NB4 (cell line): Measurements from ENCODE around the gene SH3GL3.

ENCODE experiments used
- DNase-seq: peaks from one replicate; pipeline ENCODE4 v3.0.0; 2010; ENCODE audit warnings: low read depth
- H3K4me3 ChIP-seq: one replicate; pipeline ENCODE4 v1.5.1; 2011; ENCODE audit warnings: mild to moderate bottlenecking, low read depth, low read length, moderate library complexity
- MYC ChIP-seq: IDR thresholded peaks from 2 replicates; pipeline ENCODE4 v1.6.1; 2011; ENCODE audit warnings: low read depth, low read length
- POLR2A ChIP-seq: IDR thresholded peaks from 2 replicates; pipeline ENCODE4 v1.6.1; 2011; ENCODE audit warnings: mild to moderate bottlenecking; ENCODE audit not compliant: insufficient read length; ENCODE audit errors: extremely low read depth
- TF ChIP-seq, protein P1 (sequence below): IDR thresholded peaks from one replicate; pipeline ENCODE4 v1.5.1; 2012; ENCODE audit warnings: low read depth, low read length
- TF ChIP-seq, protein P2 (sequence below): IDR thresholded peaks from 2 replicates; pipeline ENCODE4 v1.6.1; 2011; ENCODE audit warnings: low read depth, low read length

The SH3GL3 gene

DNA sequence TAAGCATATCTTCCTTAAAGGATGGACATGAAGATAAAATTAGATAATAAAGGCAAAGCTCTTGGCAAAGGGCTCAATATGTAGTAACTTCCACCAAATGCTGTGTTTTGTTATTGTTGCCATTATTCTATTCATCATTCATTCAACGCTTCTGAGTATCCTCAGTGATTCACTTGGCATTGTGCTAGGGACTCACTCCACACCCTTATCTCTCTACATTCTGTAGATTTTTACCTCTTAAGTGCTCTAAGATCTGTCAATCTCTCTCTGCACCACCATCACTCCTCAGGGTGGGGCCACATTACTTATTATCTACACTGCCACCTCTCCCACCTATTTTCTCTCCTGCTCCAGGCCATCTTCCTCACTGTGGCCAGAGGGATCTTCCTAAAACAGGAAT is 51.2 kb downstream of the SH3GL3 start:
- DNase-seq = no peak
- no peak overlapping the region for H3K4me3 ChIP-seq
- TF ChIP-seq, protein P1, sequence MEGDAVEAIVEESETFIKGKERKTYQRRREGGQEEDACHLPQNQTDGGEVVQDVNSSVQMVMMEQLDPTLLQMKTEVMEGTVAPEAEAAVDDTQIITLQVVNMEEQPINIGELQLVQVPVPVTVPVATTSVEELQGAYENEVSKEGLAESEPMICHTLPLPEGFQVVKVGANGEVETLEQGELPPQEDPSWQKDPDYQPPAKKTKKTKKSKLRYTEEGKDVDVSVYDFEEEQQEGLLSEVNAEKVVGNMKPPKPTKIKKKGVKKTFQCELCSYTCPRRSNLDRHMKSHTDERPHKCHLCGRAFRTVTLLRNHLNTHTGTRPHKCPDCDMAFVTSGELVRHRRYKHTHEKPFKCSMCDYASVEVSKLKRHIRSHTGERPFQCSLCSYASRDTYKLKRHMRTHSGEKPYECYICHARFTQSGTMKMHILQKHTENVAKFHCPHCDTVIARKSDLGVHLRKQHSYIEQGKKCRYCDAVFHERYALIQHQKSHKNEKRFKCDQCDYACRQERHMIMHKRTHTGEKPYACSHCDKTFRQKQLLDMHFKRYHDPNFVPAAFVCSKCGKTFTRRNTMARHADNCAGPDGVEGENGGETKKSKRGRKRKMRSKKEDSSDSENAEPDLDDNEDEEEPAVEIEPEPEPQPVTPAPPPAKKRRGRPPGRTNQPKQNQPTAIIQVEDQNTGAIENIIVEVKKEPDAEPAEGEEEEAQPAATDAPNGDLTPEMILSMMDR = no peak
- TF ChIP-seq, protein P2, sequence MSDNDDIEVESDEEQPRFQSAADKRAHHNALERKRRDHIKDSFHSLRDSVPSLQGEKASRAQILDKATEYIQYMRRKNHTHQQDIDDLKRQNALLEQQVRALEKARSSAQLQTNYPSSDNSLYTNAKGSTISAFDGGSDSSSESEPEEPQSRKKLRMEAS = no peak

DNA sequence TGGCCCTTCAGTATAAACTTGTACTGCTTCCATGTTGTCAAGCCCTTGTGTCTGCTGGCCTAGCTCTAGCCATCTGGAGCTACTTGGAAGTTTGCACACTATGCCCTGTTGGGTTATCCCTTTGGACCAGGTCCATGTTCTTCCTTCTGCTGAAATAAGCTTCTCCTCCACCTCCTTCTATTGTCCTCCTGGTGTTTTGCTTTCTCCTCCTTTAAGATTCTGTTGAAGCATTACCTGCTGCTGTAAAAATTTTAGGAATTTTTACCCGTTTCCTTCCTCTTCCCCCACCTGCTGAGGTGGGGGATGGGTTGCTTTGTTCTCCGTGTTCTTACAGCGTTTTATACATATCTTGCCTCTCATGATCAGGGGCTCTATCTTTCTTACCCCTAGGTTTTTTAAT is 51.7 kb downstream of the SH3GL3 start:
- H3K4me3 ChIP-seq = no peak overlapping the region
- no peak for DNase-seq

DNA sequence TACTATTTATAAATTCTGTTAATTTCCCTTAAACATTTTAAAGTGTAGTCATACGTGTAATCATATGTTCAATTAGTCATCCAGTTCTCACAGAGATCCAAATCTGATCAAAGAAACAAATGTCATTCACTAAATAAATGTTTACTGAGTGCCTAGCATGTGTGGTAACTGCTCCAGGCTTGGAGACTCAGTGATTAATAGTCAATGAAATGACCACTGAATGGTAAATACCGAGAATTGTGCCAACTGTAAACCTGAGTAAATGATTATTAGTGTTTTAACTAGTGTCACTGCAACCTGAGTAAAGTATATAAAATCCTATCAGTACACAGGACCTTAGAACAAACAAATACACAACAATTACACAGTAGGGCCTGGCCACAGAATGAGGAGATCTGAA is 52.3 kb downstream of the SH3GL3 start:
- no peak overlapping the region for H3K4me3 ChIP-seq
- DNase-seq = no peak
- no peak for TF ChIP-seq POLR2A
- TF ChIP-seq, protein P1 = no peak
- TF ChIP-seq MYC = no peak
- TF ChIP-seq, protein P2 = no peak

More for the DNA sequence above, 51.7 kb downstream of the SH3GL3 start:
- TF ChIP-seq, protein P2 = no peak
- TF ChIP-seq POLR2A (no peak), MYC (no peak)
- TF ChIP-seq, protein P1 = no peak

DNA sequence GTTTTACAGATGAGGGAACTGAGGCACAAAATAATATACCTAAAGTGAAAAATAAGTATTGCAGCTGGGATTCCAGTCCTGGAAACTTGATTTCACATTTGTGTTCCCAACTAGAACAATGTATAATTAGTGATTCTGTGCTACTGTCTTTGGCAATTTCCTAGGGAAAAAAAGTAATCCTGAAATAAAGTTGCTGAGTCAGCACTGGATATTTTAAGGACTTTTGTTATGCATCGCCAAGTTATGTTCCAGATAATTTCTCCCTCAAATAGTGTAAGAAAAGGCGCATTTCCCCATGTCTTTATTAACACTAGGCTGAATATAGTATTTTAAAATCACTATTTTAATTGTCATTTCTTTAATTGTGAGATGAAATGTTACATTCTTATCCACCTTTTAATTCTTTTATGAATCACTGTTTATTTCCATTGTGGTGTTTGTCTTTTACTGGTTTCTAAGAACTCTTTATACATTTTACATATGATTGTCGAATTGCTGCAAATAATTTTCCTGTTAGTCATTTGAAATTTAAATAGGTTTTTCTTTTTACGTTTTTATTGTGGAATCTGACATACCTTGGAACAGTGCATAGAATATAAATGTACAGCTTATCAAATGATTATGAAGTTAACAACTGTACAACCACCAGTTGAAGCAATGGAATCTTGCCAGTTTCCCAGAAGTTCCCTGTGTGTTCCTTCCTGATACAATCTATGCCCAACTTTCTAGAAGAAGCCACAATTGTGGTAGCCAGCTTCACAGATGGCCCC is 56.6 kb downstream of the SH3GL3 start:
- DNase-seq = no peak
- TF ChIP-seq MYC = no peak
- no peak for TF ChIP-seq POLR2A
- TF ChIP-seq, protein P1 = no peak
- TF ChIP-seq, protein P2 = no peak
- H3K4me3 ChIP-seq = no peak overlapping the region

DNA sequence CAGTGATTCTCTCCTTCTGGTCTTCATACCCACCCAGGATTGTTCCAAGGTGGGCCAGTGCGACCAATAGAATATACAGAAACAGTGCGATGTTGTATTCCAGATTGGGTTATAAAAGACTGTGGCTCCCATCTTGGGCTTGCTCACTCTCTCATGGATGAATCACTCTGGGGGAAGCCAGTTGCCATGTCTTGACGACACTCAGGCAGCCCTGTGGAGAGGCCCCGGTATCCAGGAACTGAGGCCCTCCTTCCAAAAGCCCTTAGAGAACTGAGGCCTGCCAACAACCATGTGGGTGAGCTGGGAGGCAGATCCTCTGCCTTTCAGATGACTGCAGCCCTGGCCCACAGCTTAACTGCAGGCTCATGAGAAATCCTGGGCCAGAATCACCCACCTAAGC is 57.2 kb downstream of the SH3GL3 start:
- no peak overlapping the region for H3K4me3 ChIP-seq
- TF ChIP-seq, protein P1 = no peak
- TF ChIP-seq, protein P2 = no peak
- TF ChIP-seq MYC = no peak
- TF ChIP-seq POLR2A = no peak
- no peak for DNase-seq
